HG03442 (cell line): ENCODE data around the gene ARHGAP10.
"Not testable (repeated sequence)": the region's sequence is repeated elsewhere in the genome, so short reads cannot be mapped to it uniquely, and the experiment has no call there.

Experiments
- ATAC-seq: cut with Tn5 transposase; IDR thresholded peaks from one replicate; pipeline ENCODE4 v1.9.1; 2021; ENCODE audit warnings: mild to moderate bottlenecking, moderate library complexity; ENCODE audit not compliant: unreplicated experiment

The ARHGAP10 gene

DNA sequence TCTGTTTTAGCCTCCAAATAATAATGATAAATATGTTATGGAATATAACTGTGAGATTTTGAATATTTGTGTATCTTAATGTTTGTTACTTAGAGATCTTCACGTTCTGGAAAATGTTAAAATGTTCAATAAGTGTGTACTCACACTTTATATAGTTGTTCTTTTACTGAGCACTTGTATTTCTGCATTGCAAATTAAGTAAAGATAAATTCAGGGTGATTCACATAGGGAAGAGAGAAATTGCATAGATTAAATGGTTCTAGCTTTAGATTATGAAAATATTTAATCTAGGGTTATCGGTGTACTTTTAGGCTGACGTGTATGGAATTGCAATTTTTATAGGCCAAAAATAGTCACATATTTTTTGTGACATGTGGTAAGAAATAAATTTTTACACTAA lies 148.6 kb downstream of the ARHGAP10 start:
- no peak for ATAC-seq

DNA sequence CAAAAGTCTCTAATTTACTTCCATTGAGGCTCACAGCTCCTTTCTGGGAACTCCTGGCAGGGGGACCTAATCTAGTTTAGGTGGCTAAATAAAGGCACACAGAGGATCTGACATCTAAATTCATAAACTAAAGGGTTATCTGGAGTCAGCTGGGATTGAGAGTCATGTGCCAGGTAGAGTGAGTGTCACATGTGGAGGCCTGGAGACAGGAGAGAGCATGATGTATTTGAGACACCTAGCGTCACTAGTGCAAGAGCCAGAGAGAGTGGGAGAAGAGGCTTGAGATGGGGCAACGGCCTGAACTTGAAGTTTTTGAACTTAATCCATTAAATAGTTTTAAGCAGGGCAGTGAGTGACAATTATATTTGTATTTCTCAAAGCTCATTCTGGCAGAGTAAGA lies 152.6 kb downstream of the ARHGAP10 start:
- ATAC-seq = no peak

DNA sequence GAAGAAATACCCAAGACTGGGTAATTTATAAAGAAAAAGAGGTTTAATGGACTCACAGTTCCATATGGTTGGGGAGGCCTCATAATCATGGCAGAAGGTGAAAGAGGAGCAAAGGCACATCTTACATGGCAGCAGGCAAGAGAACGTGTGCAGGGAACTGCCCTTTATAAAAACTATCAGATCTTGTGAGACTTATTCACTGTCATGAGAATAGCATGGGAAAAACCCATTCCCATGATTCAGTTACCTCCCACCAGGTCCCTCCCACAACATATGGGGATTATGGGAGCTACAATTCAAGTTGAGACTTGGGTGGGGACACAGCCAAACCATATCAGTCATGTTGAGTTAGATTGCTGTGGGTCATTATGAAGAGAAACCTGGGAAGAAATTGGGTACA lies 153.3 kb downstream of the ARHGAP10 start:
- ATAC-seq = not testable (repeated sequence)

DNA sequence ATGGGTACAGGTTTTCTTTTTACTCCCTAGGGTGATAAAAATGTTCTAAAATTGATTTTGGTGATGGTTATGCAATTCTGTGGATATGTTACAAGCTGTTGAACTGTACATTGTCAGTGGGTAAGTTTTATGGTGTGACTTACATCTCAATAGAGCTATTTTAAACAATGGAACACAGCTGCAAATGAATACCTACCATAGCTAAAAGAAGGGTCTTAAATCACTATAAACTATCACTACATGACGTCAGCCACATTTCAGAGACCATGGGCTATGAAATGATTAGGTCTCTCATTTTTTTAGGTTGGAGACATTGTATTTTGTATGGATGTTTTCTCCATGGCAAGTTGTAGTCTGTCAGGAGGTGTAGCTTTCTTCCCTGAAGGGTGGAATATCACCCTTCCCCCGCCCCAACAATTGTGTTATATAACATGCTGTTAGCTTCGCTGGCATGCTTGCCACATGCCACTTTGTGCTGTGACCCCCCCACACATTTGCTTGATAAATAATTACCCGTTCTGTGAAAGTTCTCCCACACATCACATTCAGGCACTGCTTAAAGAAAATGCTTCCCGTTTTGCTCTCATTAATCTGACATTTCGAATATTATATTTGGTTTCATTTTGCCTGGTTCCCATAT lies 159.7 kb downstream of the ARHGAP10 start:
- ATAC-seq = no peak

DNA sequence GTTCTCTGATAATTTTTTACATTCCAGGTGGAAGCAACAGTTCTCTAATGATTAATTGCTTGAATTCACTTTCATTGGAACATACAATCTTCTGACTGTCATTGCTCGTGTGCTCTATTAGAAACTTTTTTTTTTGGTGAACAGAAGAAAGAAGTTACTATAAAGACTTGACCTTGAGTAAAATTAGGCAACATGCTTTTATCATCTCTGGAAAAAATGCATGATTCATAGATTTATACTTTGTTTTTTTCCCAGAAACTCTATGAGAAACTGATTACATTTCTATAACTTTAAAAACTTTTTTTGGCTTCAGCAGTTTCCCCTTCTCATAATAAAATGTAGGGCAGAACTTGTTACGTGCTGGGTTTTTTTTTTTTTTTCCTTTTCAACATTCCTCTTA lies 167.6 kb downstream of the ARHGAP10 start:
- no peak for ATAC-seq

DNA sequence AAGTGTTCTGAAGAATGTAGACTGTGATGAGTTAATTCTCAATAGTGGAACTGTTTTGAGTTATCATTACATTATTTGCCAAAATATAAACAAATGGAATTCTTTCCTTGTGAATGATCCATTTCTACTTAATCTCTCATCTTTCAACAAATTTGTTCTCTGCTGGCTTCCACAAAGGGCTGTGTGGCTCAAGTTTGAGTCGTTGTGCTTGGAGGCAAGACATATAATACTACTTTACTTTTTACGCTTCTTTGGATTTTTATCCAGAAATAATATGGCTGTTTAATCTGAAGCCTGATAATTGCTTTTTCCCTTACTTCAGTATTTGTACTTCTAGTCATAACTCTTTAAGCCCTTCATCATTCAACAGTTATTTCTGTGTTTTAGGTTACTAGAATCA lies 169.5 kb downstream of the ARHGAP10 start:
- ATAC-seq = no peak

DNA sequence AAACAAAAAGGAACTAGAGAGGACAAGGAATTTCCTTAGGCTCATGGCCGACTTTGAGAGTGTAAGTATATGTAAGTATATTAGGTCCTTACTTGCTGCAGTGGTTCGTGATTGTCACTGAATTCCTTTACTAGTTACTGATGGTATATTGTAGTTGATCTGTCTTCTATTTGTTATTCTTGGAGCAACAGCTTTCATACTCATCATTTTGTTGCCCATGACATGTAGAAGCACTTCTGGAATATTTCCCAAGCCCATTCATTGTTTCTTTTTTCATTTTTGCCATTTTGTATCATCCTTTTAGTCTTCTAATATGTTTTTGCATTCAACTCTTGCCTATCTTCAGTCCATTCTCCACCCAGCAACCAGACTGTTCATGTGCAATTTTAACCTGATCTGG lies 170.0 kb downstream of the ARHGAP10 start:
- no peak for ATAC-seq

DNA sequence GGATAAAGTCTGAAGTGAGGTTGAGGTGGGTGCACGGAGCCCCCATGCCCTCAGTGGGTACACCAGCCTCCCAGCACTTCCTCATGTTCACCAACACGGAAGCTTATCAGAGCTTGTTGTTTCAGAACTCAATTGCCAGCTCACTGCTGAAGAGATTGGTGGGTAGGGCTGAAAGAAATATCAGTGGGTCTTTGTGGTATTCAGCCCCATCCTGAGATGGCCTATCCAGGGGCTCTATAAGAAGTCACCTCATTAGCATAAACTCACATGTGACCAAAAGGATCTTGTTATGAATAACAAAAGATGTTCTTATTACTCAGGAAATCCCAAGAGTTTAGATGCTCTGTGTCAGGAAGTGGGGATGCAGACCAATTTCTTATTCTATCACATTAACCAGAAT lies 177.3 kb downstream of the ARHGAP10 start:
- peak; percentile 42 for ATAC-seq

DNA sequence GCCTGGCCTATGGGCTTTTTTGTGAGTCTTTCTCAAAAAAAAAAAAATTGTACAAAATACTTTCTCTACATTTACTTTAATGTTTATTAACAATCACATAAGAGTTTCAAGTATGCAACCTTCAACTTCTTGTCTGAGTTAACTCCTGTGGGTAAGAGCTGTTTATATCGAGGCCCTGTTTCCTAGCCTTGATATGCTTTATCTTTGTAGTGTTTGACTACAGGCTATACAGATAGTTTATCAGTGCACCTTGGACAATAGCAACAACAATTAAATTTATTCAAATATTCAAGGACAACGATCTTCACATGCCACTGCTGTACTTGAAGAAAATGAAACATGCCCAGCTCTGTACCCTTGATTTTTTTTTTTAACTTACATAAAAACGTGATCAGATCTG lies 178.4 kb downstream of the ARHGAP10 start:
- no peak for ATAC-seq

DNA sequence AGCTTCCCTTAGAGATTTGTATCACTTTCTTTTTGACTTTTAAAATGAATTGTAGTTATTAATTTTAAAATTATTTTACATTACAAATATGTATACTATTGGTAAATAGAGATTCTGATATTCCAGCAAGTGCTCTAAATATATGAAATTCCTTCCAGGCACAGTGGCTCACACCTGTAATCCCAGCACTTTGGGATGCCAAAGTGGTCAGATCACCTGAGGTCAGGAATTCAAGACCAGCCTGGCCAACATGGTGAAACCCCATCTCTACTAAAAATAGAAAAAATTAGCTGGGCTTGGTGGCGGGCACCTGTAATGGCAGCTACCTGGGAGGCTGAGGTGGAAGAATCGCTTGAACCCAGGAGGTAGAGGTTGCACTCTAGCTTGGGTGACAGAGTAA lies 180.2 kb downstream of the ARHGAP10 start:
- ATAC-seq = not testable (repeated sequence)

DNA sequence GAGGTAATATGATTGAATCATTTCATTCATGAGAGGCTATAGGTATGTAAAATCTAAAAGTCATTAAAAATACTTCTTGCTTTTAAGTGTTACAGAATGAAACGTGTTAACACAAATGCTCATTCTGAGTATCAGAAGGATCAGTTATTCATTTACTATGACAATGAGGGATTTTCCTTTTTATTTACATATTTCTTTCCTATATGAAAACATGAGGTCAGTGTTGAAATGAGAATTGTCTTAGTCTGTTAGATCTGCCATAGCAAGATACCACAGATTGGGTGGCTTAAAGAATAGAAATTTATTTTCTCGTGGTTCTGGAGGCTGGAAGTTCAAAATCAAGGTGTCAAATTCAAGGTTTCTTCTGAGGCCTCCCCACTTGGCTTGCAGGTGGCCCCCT lies 181.2 kb downstream of the ARHGAP10 start:
- no peak for ATAC-seq

DNA sequence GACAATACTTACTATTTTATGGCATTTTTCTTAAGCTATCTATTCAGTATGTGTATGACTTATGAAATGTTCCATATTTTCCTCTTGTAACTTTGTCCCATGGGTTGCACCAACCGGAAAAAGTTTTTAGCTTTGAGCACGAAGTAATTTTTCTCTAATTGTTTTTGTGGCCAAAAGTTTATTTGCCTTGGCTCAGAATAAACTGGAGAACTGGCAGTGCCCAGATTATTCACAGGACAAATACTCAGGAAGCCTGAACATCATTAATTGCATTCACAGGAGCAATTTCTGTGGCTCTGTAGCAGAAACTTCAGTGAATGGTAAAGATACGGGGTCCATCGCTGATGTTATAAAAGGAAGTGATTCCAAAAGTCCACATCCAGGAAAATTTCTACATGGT lies 184.5 kb downstream of the ARHGAP10 start:
- ATAC-seq = no peak

DNA sequence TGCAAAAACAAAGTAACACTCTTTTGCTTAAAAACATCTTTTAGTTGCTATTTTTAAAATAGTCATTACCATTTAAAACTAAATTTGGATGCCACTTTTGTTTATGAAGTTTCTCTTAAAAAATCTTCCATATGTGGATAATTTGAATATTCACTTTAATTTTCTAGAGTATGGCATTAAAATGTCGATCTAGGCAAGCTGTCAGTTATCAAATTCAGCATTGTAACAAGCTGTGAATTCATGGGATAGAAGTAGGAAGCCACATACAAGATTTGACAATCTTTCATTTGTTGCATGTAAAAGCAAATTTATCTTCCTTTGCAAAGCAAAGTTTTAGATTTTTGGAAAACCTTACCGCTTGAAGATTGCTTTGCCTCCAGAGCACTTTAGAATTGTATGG lies 191.5 kb downstream of the ARHGAP10 start:
- ATAC-seq = no peak

DNA sequence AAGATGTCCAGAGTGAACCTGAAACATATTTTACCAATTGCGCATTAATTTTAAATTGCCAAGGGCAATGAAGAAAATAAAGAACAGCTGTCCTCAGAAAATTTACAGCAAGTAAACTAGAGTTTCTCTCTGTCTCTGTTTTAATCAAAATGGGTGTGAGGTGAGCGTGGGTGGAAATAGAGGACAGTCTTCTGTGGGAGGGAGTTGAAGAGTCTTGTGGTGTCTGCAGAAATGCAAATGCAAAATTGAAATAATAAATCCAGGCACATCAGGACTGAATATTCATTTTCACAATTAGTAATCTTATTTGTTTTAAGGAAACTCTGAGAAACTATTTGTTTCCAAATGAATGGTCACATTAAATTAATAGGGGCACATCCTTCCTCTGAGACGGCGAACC lies 192.0 kb downstream of the ARHGAP10 start:
- ATAC-seq = peak; percentile 69

DNA sequence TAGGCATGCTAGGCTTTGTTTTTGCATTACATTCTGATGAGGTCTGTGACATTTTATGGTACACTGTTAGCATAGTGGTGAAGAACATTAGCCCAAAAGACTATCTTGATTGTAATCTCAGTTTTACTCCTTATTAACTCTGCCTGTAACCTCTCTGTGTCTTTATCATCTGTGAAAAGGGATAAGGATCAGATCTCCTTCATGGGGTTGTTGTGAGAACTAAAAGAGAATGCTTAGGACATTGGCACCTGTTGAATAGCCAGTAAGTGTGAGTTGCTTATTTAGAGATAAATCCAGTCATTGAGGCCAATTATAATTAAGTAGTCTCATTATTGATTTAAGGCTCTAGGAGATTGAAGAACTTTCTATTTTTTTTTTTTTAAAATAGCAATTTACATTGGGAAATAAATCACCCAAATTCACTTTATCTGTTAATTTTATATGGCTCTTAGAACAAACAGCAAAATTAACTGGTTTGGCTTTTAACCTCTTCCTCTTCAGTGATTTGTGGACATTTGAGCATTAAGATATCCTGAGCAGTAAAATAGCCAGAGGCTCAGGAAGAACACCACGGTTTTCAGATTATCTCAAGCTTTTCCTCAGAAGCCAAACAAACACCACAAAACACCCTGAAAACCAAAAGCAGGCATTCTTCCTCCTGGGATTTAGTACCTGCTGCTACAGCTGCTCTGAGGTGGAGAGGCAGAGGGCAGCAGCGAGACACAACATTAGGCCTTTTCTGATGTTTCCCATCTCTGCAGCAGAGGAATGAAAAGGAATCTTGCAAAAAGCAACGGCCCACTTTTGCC lies 192.9 kb downstream of the ARHGAP10 start:
- no peak for ATAC-seq

DNA sequence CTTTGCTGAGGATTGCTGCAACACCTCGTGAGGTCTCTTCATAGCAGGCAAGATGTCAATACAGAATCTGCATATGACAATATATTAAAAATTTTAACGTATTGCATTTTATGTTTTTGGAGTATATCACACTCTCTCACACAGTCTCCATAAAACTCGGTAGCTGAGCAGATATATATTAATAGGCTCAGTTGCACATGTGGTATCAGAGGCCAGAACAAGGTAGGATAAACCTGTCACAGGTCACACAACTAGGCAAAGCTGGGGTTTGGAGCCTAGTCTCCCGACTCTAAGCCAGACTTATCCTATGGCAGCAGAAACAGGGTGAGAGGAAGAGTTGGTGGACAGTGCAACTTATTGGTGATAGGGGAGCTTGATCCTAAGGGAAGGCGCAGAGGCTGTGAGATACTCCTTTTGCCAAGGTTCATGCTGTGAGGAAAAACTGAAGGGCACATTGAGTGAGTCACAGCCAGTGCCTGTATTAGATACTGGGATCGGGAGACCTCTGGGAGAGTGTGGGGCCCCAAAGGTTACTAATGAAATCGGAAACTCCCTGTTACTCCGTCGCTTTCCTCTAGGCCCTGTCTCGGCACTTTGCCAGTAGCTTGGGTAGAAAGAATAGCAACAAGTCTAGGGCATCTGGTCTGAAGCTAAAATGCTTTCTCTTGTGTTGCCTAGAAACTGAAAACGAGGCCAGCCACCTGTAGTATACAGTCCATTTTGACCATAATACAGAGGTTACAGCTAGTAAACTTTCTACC lies 195.7 kb downstream of the ARHGAP10 start:
- no peak for ATAC-seq

DNA sequence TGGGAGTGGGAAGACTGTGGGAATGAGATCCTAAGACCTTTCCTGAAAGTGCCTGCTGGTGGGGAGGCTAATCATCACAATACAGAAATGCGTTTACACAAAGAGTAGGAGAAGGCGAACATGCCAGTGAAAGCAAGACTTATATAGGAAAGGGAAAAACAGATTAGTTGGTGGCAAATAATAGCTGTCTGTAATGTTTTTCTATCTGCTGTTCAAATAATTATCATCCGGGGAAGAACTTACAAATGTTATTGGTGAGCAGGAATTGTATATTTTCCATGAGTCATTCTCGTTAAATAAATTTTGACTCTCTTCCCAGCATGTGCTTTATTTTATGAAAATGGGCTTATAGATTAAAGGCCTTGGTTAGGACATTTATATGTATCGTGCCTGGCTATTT lies 196.5 kb downstream of the ARHGAP10 start:
- ATAC-seq = no peak

DNA sequence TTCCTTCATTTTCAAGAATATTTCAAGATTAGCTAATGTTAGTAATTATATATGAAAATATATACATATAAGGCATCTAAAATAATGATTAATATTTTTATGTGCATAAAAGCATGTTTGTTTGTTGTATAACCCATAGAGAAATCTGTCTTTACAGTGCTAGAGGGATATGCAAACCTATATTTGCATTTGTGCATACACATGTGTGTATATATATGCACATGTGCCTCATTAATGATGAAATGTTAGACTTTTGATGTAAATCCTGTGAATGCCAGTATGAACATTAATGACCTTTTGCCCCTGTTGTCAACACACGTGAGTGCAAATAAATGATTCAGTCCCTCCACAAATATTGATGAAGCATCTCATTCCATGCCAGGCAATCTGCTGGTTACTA lies 197.9 kb downstream of the ARHGAP10 start:
- no peak for ATAC-seq

DNA sequence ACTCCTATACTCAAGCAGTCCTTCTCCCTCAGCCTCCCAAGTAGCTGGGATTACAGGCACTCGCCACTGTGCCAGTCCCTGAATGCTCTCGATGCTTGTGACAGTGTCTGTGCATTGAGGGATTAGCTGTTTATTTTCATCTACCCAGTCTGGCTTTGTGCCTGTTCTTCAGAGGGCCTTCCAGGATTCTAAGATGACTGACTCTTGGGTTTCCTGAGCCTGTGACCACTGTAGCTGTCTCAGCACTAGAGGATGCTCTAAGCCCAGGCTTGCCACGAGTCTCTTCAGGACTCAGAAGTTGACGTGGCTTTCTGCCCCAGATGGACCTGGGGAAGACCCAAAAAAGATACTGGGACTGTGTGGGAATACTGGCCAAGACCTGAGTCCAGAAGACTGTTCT lies 201.4 kb downstream of the ARHGAP10 start:
- ATAC-seq = no peak

DNA sequence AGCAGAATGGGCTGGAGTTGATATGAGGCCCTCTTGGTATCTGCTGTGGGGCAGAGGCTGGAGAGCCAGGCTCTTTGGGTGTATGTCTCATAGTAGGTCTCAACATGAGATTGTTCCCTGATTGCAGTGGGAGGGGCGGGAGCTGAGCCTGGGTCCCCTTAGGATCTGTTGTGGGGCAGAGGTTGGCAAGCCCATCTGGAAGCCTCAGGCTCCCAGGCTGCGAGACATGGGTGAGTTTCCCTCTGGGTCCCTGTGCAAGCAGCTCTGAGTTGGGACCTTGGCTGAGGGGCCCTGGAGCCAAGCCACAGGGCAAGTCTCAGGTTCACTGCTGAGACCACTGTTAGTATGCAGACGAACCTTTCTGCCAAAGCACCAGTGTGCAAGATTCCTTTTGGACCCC lies 201.9 kb downstream of the ARHGAP10 start:
- no peak for ATAC-seq

DNA sequence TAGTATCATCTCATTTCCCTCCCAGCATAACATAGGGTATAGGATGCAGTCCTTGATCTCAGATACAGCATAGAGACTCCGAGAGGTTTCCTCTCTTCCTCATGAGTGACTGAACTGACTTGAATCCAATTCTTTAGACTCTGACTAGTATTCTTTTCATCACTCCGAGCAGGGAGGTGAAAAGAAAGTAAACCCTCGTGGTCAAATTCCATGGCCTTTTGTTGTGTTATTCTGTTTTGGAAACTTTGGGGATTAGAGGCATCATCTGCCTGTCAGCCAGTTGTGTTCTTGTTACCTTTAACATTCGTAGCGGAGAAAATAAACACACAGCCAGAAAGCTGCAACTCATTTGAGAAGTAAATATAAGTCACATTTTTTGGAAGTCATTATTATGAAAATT lies 206.6 kb downstream of the ARHGAP10 start:
- no peak for ATAC-seq

DNA sequence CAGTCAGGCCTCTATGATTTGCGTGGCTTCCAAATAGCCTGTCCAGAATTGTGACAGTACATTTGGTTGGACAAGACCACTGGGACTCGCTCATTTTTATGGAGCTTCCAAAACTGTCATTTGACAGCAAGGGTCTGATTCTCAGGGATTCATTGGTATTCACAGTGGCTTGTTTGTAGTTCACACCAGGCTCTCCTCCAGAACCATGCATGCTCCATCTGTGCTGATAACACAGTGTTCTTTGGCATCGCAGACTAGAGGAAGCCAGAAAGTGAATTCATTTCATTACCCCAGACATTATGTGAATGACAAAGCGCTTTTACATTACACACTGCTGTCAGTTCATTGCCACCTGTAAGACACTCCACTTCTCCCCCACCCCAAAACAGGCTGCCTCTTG lies 208.3 kb downstream of the ARHGAP10 start:
- ATAC-seq = no peak
